ENCODE measurements around the gene MRPL10. TPM values are rescaled to one million over a fixed set of nuclear protein-coding genes. Genes with fewer than 3 reads are reported as not detected.

MRPL10 gene
- total RNA-seq, 1 experiment from 2014 or later = 67.2 TPM

DNA sequence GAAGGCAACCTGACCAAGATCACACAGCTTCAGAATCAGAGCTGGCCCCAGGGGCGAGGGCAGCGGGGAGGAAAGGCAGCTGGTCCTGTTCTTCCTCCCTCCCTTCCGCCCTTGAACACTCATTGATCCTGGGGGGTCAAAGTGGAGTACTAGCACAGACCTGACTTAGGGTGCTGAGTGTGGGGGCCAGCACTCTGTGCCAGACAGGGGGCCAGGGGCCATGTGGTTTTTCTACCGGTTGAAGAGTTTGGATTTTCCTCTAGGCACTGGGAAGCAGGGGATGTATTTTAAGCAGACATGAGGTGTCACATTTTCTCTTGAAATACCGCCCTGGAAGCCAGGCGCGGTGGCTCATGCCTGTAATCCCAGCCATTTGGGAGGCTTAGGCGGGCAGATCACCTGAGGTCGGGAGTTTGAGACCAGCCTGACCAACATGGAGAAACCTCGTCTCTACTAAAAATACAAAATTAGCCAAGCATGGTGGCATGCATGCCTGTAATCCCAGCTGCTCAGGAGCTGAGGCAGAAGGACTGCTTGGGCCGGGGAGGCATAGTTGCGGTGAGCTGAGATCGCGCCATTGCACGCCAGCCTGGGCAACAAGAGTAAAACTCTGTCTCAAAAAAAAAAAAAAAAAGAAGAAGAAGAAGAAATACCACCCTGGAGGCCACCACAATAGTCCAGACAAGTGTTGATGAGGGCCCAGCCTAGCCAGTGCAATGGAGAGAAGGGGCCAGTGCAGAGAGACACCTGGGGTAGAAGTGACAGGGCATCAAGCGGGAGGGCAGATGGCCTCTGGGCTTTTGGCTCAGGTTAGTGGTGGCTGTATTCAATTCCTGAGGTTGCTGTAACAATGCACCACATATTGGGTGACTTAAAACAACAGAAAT is 25.1 kb downstream of the MRPL10 start:
- H2AFZ ChIP-seq (ENCODE audit: low read length) = no peak overlapping the region
- Mint-ChIP-seq H3K4me3 (no peak overlapping the region), H3K27ac (peak overlapping the region in 2 of 3 experiments; percentile 23; a peak in 1 of 7 replicates), H3K9me3 (no peaks in the 10 kb centered on the region), H3K27me3 (ENCODE audit: low read depth) (peaks cover 4% of the 10 kb centered on the region), H3K36me3 (ENCODE audit: insufficient read depth in 1 of 3, low read depth in 3 of 3) (peaks cover 0 to 17% (median 4%) of the 10 kb centered on the region in 3 experiments; a peak in 5 of 7 replicates), H3K4me1 (peaks cover 6 to 7% of the 10 kb centered on the region in 2 experiments; a peak in 3 of 4 replicates)
- no peak overlapping the region for H2BK5ac ChIP-seq (ENCODE audit: insufficient read length, low read length)
- no peak overlapping the region for H3K27ac ChIP-seq (ENCODE audit: insufficient read length, low read depth, low read length)
- H2BK20ac ChIP-seq (ENCODE audit: low read depth, low read length, poor library complexity, severe bottlenecking) = no peak overlapping the region
- no peaks in the 10 kb centered on the region for H3K9me3 ChIP-seq (ENCODE audit: control insufficient read depth, low read depth, low read length)
- no peaks in the 10 kb centered on the region for H3K4me1 ChIP-seq (ENCODE audit: insufficient read depth, low read length)
- no peak overlapping the region for H4K5ac ChIP-seq (ENCODE audit: insufficient read length, low read depth, low read length)
- no peak overlapping the region for H3K4ac ChIP-seq (ENCODE audit: low read depth, low read length)
- H3K4me2 ChIP-seq (ENCODE audit: insufficient read depth, insufficient read length, low read length) = no peak overlapping the region
- no peak overlapping the region for H3K18ac ChIP-seq (ENCODE audit: insufficient read length, low read depth, low read length)
- no peak overlapping the region for H2BK12ac ChIP-seq (ENCODE audit: insufficient read length, low read depth, low read length)
- H2AK5ac ChIP-seq (ENCODE audit: insufficient read length, low read length) = no peak overlapping the region
- no CpG with 5 or more reads among the region's 16 CpGs for WGBS (ENCODE audit: extremely low coverage, insufficient read length, low lambda C conversion rate)
- H3K23ac ChIP-seq (ENCODE audit: insufficient read length, low read depth, low read length) = no peak overlapping the region
- no peak overlapping the region for H2BK120ac ChIP-seq (ENCODE audit: low read depth, low read length, poor library complexity, severe bottlenecking)
- no peaks in the 10 kb centered on the region for H4K20me1 ChIP-seq (ENCODE audit: control insufficient read depth, insufficient read depth, insufficient read length)
- H3K79me2 ChIP-seq (ENCODE audit: insufficient read depth, low read length) = no peaks in the 10 kb centered on the region
- H4K91ac ChIP-seq (ENCODE audit: insufficient read length, low read depth, low read length) = no peak overlapping the region
- H3K56ac ChIP-seq (ENCODE audit: insufficient read length, low read depth, low read length) = no peak overlapping the region
- no peak overlapping the region for H3K14ac ChIP-seq (ENCODE audit: insufficient read depth, low read length)
- H3T11ph ChIP-seq (ENCODE audit: low read length) = no peak overlapping the region
- no peaks in the 10 kb centered on the region; the same call in 1 of the 2 replicates for H3K27me3 ChIP-seq (ENCODE audit: insufficient read depth, low read length)
- TF ChIP-seq, protein P1, sequence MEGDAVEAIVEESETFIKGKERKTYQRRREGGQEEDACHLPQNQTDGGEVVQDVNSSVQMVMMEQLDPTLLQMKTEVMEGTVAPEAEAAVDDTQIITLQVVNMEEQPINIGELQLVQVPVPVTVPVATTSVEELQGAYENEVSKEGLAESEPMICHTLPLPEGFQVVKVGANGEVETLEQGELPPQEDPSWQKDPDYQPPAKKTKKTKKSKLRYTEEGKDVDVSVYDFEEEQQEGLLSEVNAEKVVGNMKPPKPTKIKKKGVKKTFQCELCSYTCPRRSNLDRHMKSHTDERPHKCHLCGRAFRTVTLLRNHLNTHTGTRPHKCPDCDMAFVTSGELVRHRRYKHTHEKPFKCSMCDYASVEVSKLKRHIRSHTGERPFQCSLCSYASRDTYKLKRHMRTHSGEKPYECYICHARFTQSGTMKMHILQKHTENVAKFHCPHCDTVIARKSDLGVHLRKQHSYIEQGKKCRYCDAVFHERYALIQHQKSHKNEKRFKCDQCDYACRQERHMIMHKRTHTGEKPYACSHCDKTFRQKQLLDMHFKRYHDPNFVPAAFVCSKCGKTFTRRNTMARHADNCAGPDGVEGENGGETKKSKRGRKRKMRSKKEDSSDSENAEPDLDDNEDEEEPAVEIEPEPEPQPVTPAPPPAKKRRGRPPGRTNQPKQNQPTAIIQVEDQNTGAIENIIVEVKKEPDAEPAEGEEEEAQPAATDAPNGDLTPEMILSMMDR (conservative IDR thresholded peaks at IDR 0.05) = no peak
- DNase-seq = peak; percentile 17
- H3K79me1 ChIP-seq (ENCODE audit: insufficient read depth, low read depth, low read length, poor library complexity, severe bottlenecking) = no peaks in the 10 kb centered on the region
- H4K8ac ChIP-seq (replicated peaks; ENCODE audit: insufficient read length, low read depth, low read length) = no peak overlapping the region
- H2BK15ac ChIP-seq (ENCODE audit: low read depth, low read length) = no peak overlapping the region
- H3K23me2 ChIP-seq (ENCODE audit: insufficient read length, low read depth, low read length, poor library complexity, severe bottlenecking) = no peaks in the 10 kb centered on the region
- no peak overlapping the region for H3K9ac ChIP-seq (ENCODE audit: extremely low read depth, insufficient read length, low read length)

All from H9 (cell line).